Activated CD8-positive, alpha-beta memory T cell treated with anti-CD3 and anti-CD28 coated beads for 24 hours (primary cell): Measurements from ENCODE around the gene GREB1.

ENCODE experiments used
- DNase-seq: peaks from one replicate; pipeline ENCODE4 v3.0.0-alpha.2; 2020

GREB1 gene

DNA sequence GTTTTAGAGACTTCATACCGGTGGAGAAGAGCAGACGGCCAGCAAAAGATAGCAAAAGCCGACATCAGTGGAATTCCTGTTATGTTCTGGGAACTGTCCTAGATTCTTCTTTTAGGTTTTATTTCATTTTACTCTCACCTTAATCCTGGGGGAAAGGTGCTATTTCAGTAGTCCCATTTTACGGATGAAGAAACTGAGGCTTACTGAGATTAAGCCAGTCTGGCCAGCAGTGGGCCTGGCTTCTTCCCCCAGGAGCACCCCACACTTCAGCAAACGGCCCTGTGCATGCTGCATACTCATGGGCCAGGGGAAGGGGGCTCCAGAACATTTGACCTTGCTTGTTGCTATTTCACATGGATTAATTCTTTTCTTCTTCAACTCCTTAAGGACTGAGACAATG, 79.5 kb downstream of the GREB1 start:
- DNase-seq = no peak

GRCh38 chr2:11615209-11615608, 81.4 kb downstream of the GREB1 start:
- DNase-seq = no peak

- DNase-seq = no peak
Measured at GRCh38 chr2:11616097-11616687, 82.3 kb downstream of the GREB1 start.

DNA sequence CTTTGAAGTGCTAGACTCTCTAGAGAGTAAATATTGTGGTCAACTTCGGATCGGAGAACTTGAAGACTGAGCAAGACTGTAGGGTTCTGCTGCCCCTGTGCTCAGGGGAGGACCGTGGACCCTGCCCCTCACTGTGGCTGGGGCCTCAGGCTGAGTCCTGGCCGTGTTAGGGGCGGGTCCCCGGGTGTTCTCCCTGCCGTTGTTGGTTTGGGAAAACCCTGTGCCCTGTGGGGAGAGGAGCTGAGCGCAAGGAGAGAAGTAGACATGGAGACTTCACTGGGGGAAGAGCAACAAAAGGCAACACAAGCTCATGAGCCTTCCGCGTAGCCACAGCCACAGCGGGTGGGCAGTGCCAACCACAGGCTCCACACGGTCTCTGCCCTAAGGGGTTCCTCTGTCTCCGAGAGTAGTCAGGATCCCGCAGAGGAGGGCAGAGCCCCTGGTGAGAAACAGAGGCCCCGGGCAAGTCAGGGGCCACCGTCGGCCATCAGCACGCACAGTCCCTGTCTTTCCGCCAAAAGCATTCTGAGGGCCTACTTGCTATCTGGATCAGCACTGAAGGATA, 83.1 kb downstream of the GREB1 start:
- DNase-seq = no peak

GRCh38 chr2:11617527-11617926, 83.7 kb downstream of the GREB1 start:
- no peak for DNase-seq

- DNase-seq = peak; percentile 58
Measured at GRCh38 chr2:11617984-11618707, 84.3 kb downstream of the GREB1 start.

DNA sequence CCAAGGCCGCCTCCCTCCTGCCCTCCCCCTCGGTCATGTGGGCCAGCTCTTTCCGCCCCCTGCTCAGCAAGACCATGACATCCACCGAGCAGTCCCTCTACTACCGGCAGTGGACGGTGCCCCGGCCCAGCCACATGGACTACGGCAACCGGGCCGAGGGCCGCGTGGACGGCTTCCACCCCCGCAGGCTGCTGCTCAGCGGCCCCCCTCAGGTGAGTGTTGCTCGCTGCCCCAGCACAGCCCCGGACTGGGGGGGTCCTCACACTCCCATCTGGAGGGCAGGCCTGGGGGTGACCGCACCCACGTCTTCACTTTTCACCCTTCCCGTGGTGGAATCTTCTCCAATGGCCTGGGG, 84.8 kb downstream of the GREB1 start:
- no peak for DNase-seq

DNA sequence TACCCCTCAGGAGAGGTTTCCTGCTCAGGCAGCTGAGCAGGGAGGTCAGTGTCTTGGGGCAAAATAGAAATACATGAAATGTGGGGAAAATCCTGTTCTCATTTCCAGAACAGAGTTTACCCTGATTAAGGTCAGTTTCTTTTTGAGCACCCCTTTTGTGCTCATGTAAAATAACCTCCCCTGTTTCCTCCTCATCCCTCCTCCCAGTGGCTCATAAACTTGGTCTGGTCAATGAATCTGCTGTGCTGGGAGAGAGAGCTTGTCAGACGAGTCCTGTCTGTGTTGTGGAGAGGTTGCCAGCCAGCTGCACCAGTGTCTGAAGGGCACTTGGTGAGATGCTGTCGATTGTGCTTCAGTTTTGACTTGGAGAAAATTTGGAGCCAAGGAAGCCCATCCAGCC, 87.6 kb downstream of the GREB1 start:
- no peak for DNase-seq

GRCh38 chr2:11622611-11623010, 88.8 kb downstream of the GREB1 start:
- DNase-seq = no peak

- no peak for DNase-seq
Measured at GRCh38 chr2:11624893-11625292, 91.0 kb downstream of the GREB1 start.

DNA sequence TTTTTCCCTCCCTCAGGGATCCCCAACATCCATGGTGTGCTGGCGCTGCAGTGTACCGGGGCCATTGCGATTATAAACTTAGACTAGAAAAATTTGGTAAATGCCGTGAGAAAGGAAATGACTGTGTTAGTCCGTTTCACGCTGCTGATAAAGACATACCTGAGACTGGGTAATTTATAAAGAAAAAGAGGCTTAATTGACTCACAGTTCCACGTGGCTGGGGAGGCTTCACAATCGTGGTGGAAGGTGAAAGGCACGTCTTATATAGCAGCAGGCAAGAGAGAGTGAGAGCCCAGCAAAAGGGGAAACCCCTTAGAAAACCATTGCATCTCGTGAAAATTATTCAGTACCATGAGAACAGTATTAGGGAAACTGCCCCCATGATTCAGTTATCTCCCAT, 91.8 kb downstream of the GREB1 start:
- no peak for DNase-seq

DNA sequence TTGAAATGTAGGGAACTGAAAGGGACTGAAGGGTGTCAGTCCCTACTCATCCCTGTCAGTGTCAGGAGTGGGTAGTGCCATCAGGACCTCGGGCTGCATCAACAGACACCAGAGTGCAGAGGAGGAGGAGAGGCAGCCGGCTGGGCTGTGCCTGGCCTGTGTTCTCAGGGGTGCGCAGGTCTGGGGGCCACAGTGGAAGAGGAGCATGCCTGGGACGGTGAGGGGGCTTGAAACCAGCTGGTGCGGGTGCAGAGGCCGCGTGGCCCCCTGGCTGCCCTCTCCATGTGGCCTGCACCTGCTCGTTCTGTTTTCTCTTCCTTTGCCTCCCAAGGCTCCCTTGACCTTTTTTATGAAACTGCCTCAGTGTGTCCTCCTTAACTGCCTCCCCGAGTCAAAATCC, 94.8 kb downstream of the GREB1 start:
- no peak for DNase-seq

DNA sequence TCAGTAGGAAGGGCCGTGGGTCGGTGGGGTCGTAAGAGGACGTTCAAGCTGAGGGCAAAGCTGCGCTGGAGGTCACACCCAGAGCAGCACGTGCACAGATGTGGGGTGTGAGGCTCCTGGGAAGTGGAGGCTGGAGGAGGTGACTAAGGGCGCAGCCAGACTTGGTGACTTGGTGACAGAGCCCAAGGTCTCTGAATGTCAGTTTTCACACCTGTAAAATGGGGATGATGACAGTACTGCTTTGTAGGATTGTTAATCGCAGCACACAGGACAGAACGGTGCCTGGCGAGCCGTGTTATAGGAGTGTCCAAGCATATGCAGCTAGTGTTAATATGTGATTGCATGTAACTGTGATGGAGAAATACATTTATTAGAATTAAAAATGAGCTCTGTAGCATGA, 95.4 kb downstream of the GREB1 start:
- DNase-seq = no peak

DNA sequence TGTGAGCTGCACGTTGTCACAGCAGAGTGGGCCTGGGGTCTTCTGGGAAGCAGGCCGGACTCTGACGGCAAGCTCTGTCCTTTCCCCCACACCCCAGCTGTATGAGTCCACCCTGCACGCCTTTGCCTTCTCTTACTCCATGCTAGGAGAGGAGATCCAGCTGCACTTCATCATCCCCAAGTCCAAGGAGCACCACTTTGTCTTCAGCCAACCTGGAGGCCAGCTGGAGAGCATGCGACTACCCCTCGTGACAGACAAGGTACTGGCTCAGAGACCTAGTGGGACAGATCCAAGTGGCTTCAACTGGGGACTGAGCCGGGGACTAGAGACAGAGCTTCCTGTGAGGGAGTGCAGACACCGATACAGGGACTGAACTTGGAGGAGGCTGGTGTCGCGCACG, 96.0 kb downstream of the GREB1 start:
- no peak for DNase-seq

- DNase-seq = no peak
Measured at GRCh38 chr2:11630855-11631254, 97.0 kb downstream of the GREB1 start.

DNA sequence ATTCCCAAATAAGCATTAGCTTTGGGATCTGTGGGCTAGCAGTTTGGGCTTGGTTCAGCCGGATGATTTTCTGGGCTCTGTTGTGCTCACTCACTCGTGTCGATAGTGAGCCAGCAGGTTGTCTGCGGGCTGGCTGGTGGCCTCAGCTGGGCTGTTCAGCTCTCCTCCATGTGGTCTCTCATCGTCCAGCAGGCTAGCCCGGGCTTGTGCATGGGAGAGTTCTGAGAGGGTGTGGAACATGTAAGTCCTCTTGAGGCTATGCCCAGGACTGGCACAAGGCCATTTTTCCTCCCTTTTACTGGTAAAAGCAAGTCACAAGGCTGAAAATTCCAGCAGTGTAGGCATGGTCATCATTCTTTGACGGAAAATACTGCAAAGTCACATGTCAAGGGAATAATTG, 97.6 kb downstream of the GREB1 start:
- no peak for DNase-seq

DNA sequence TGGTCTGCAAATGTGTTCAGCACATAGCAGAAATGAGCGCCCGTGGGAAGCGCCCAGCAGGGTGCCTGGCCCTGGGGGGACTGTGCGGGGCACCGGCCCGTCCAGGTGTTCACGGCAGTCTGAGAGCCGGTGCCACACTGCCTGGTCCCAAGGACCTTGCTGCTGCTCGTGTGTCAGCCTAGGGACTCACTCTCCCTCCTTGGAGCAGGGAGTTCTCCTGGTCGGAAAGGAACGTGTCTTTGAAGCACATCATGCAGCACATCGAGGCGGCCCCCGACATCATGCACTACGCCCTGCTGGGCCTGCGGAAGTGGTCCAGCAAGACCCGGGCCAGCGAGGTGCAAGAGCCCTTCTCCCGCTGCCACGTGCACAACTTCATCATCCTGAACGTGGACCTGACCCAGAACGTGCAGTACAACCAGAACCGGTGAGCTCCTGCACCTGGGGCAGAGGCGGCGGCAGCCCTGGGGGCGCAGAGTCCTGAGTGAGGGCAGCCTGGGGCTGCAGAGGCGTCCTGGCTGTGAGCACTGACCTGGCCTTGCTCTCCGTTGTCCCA, 100.2 kb downstream of the GREB1 start:
- no peak for DNase-seq

DNA sequence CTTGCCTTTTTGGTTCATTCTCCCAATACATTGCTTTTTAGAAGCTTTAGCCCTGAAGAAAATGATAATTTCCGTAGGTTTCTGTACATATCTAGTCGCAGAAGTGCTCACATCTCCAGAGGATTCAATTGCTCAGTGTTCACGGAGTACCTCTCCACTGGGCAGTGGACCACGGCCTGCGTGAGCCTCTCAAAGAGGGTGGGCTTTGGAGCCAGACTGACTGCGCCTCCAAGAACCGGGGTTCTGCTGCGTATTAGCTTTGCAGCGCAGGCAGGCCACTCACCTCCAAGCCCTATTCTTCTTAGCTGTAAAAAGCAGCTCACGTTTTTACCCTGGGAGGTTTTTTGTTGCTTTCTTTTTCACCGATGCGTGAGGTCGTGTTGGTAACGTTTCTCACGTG, 100.7 kb downstream of the GREB1 start:
- DNase-seq = no peak

- no peak for DNase-seq
Measured at GRCh38 chr2:11635141-11635540, 101.3 kb downstream of the GREB1 start.

DNA sequence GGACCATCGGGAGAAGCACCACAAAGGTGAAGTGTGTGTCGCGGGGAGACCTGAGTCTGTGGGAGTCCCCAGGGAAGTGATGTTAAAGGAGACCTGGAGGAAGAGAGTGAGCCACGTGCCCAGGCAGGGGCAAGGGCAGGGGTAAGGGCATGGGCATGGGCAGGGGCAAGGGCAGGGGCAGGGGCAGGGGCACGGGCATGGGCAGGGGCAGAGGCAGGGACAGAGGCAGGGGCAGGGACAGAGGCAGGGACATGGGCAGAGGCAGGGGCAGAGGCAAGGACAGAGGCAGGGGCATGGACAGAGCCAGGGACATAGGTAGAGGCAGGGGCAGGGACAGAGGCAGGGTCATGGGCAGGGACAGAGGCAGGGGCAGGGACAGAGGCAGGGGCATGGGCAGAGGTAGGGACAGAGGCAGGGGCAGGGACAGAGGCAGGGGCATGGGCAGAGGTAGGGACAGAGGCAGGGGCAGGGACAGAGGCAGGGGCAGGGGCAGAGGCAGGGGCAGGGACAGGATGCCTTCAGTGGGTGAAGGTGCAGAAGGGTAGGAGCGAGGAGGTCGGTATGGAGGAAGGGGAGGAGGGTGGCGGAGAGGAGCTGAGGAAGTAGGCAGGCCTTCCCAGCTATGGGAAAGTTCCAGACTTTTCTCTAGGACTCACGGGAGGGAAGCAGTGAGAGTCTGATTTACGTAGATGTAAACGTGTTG, 102.9 kb downstream of the GREB1 start:
- DNase-seq = no peak

- DNase-seq = no peak
Measured at GRCh38 chr2:11637546-11637945, 103.7 kb downstream of the GREB1 start.

GRCh38 chr2:11639503-11639902, 105.7 kb downstream of the GREB1 start:
- no peak for DNase-seq

DNA sequence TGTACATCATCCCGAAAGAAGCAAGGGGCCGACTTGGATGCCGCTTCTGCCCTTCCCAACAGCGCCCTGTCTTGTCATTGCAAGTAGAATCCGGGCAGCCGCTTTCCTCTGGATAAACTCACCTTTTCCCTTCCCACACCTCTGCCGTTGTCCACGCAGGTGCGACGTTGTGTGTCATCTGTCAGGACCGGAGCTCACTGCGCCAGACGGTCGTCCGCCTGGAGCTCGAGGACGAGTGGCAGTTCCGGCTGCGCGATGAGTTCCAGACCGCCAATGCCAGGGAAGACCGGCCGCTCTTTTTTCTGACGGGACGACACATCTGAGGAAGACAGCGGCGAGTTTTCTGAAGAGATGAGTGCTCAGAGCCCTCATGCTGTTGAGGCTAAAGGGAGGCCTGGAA, 106.3 kb downstream of the GREB1 start:
- DNase-seq = no peak

- no peak for DNase-seq
Measured at GRCh38 chr2:11642972-11643371, 109.1 kb downstream of the GREB1 start.
